DMS79 (cell line): Measurements from ENCODE around the gene TARS3.
"Not testable (repeated sequence)": the region's sequence is repeated elsewhere in the genome, so short reads cannot be mapped to it uniquely, and the experiment has no call there.

Source experiments
- DNase-seq: peaks from one replicate; lab custom pipeline; 2025; lab: John Stamatoyannopoulos, UW

The TARS3 gene

GRCh38 chr15:101723874-101724674 lies at the start of gene TARS3:
TSS of gene TARS3 (minus strand) at chr15:101724473. CDS start at chr15:101724387, 86 bp downstream.
- DNase-seq = peak; percentile 28

- no peak for DNase-seq
Observed at GRCh38 chr15:101773496-101774100, 49.3 kb upstream of the TARS3 start.

DNA sequence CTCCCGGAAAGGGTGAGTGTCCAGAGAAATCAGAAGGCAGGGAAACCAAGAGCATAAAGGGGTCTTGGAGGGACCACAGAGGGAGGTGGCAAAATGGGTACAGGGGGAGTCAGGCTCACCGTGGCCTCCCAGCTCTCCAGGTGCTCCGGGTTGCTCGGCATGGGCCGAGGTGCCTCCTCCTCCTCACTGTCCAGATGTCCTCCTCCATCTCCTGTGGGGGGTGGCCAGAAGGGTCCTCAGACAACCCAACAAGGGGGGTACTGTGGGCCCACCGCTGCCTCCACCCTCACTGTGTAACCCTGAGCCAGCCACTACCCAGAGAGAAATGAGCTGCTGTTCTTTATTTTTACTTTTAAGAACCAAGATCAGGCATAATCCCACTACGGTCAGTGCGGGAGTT lies 48.6 kb upstream of the TARS3 start:
- no peak for DNase-seq

DNA sequence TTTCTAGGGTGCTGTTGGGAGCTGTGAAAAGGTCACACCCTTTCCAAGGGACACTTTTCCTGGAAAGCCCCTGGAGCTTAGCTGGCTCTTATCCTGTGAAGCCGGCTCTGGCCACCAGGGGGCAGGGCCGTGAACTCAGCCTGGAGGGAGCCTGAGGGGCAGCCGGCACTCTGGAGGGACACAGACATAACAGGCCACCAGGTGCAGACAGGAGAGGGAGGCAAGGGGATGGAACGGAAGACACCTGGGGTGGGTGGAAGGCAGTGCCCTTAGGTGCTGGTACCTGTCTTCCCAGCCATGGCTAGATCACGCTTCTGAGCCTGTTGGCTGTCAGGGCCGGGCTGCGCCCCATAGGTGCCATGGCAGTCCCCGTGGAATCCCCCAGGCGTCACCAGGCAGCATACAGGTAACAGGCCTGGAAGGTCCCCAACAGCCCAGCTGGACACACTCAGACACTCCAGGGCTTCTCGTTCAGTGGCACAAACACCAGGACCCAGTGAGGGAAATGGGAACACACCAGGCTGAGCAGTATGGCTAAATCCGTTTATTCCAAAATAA lies 42.9 kb upstream of the TARS3 start:
- not testable (repeated sequence) for DNase-seq

- DNase-seq = no peak
Observed at GRCh38 chr15:101765772-101766456, 41.6 kb upstream of the TARS3 start.

DNA sequence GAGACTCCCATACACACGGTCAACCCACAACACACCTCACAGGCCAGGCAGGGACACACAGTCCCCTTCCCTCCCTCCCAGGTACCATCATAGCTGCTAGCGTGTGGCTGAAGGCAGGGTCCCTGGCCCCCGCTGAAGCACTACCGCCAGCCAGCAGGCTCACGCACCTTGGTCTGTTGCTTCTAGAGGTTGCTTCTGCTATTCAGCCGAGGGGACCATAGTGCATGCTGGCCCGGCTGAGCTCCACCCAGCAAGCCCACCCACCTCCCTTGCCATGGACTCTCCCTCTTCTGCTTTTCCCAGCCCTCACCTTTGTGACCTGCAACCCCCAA lies 41.0 kb upstream of the TARS3 start:
- DNase-seq = not testable (repeated sequence)

- not testable (repeated sequence) for DNase-seq
Observed at GRCh38 chr15:101764669-101765339, 40.5 kb upstream of the TARS3 start.

- DNase-seq = not testable (repeated sequence)
Observed at GRCh38 chr15:101746716-101747082, 22.4 kb upstream of the TARS3 start.

- not testable (repeated sequence) for DNase-seq
Observed at GRCh38 chr15:101734837-101735236, 10.6 kb upstream of the TARS3 start.

GRCh38 chr15:101733545-101733944 lies 9.3 kb upstream of the TARS3 start:
- DNase-seq = no peak

GRCh38 chr15:101732772-101733171 lies 8.5 kb upstream of the TARS3 start:
- DNase-seq = no peak

GRCh38 chr15:101731746-101732145 lies 7.5 kb upstream of the TARS3 start:
- no peak for DNase-seq

- no peak for DNase-seq
Observed at GRCh38 chr15:101727186-101727585, 2.9 kb upstream of the TARS3 start.

GRCh38 chr15:101725073-101725472 lies 800 bp upstream of the TARS3 start:
- DNase-seq = no peak

DNA sequence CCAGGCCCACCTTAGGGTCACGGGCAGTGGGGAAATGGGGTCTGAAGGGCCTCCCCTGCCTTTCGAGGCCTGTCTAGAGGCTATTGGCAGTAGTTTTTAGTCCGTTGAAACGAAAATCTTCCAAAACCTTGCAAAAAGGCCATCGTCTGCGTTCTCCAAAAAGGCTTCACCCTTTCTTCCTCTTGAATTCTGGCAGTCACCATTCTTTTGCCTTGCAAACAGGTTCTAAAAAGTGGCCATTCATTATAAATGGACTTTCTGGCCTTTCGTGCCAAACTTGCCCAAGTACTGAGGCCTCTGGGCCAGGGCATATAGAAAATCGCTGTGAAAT lies 367 bp upstream of the TARS3 start:
- no peak for DNase-seq

DNA sequence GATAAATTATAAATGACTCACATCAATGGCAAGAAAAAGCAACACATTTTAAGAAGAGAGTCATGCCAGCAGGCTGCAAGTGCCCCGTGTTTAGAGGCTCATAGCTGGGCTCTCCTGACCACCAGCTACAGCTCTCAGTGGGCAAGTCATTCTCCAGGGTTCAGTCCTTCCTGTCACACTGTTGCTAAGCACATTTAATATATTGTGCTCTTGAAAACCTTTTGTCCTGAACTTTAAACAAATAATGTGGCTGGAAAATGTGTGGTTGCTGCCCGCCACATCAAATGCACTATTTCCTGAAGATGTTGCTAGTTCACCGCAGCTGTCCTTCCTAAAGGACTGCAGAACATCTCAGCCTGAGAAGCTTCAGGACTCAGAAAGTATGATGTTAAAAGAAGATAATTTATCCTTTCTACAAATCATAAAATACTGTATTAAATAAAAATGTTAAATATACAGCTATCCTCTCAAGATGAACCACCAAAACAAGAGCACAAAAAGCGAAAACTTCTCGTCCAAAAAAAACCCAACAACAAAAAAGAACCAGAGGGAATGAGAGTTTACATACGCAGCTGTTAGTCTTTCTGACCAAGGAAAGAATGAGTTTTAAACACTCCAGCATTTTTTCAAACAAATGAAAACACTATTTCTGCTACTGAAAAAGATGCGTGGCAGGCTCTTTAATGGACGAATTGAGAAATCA lies 951 bp downstream of the TARS3 start:
- DNase-seq = peak; percentile 4

DNA sequence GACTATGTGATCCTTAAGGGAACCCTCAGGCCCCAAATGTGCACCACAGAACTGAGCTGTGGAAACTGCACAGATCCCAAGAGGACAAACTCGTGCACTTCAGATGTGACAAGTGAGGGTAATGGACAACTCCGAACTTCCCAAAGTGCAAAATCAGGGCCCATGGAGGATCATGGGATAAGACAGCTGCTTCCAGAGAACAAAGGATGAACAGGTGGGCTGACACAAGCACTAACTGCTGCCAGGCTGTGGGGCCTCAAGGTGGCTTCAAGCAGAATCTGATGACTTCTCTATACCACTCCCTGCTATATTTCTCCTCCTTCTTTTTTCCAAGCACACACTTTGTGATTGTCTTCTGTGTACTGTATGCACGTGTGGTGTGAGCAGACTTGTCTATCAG lies 5.4 kb downstream of the TARS3 start:
- no peak for DNase-seq

DNA sequence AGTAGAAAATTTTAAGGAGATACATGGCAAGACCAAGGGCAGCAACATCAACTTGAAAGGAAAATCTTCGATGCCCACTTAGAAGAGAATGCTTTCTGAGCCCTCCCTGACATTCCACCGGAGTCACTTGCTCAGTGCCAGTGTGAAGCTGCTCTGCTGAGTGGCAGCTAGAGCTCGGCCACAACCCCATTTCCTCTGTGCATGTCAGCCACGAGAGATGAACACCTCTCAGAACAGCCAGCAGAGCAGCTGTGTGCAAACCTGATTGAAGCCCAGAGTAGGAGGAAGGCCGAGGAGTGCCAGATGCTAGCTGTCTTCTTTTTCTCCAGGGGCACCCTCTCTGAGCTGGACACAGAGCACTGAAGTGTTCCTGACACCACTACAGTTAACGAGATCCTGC lies 12.2 kb downstream of the TARS3 start:
- DNase-seq = no peak

- DNase-seq = no peak
Observed at GRCh38 chr15:101710806-101711205, 13.5 kb downstream of the TARS3 start.

- no peak for DNase-seq
Observed at GRCh38 chr15:101709466-101709865, 14.8 kb downstream of the TARS3 start.

DNA sequence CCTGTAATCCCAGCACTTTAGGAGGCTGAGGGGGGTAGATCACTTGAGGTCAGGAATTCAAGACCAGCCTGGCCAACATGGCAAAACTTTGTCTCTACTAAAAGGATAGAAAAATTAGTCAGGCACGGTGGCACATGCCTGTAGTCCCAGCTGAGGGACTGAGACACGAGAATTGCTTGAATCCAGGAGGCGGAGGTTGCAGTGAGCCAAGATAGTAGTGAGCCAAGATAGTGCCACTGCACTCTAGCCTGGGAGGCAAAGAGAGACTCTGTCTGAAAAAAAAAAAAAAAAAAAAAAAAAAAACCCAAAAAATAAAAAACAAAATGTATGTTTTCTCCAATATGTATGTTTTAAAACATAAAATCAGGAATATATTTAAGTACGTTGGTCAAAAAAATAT lies 16.3 kb downstream of the TARS3 start:
- no peak for DNase-seq

DNA sequence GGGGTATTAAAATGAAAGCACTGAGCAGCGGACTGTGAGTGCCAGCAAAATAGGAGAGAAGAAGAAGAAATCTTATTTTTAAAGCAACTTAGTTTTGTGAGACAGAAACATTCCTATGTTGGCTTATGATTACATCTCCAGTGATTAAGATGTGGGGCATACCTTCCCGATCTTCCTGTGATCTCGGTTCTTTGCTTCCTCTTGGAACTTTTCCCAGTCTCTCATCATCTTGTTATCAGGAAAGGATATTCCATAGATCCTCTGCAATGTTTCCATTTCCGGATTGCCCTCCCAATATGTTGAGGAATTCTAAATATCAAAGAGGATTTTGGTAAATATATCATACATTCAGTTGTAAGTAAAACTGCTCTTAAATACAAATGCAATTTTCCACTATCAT lies 22.2 kb downstream of the TARS3 start:
- no peak for DNase-seq
